DMS 273 (cell line): Measurements from ENCODE around the gene SLC7A10.
"Not testable (repeated sequence)": the region's sequence is repeated elsewhere in the genome, so short reads cannot be mapped to it uniquely, and the experiment has no call there.

Source experiments
- DNase-seq: peaks from one replicate; lab custom pipeline; 2025; ENCODE audit not compliant: unreplicated experiment; lab: John Stamatoyannopoulos, UW

Gene SLC7A10

GRCh38 chr19:33239223-33239975 is 13.7 kb upstream of the SLC7A10 start:
- DNase-seq = no peak

- no peak for DNase-seq
Observed at GRCh38 chr19:33238481-33239149, 13.0 kb upstream of the SLC7A10 start.

GRCh38 chr19:33236696-33237390 is 11.2 kb upstream of the SLC7A10 start:
- DNase-seq = no peak

GRCh38 chr19:33235996-33236350 is 10.3 kb upstream of the SLC7A10 start:
- no peak for DNase-seq

- DNase-seq = peak; percentile 89
Observed at GRCh38 chr19:33235269-33235995, 9.8 kb upstream of the SLC7A10 start.

GRCh38 chr19:33234736-33235135 is 9.1 kb upstream of the SLC7A10 start:
- DNase-seq = no peak

- no peak for DNase-seq
Observed at GRCh38 chr19:33234092-33234491, 8.4 kb upstream of the SLC7A10 start.

GRCh38 chr19:33233056-33233873 is 7.6 kb upstream of the SLC7A10 start:
- DNase-seq = no peak

GRCh38 chr19:33232656-33233055 is 7.0 kb upstream of the SLC7A10 start:
- no peak for DNase-seq

GRCh38 chr19:33231511-33231910 is 5.9 kb upstream of the SLC7A10 start:
- DNase-seq = no peak

GRCh38 chr19:33229962-33230361 is 4.3 kb upstream of the SLC7A10 start:
- DNase-seq = no peak

GRCh38 chr19:33227870-33228599 is 2.4 kb upstream of the SLC7A10 start:
- no peak for DNase-seq

GRCh38 chr19:33227242-33227650 is 1.6 kb upstream of the SLC7A10 start:
- DNase-seq = no peak

GRCh38 chr19:33226550-33227241 is 1.0 kb upstream of the SLC7A10 start:
- DNase-seq = peak; percentile 64

- no peak for DNase-seq
Observed at GRCh38 chr19:33224694-33225457, 774 bp downstream of the SLC7A10 start.

- not testable (repeated sequence) for DNase-seq
Observed at GRCh38 chr19:33222255-33222654, 3.4 kb downstream of the SLC7A10 start.

- DNase-seq = no peak
Observed at GRCh38 chr19:33221638-33222037, 4.0 kb downstream of the SLC7A10 start.

GRCh38 chr19:33220735-33221134 is 4.9 kb downstream of the SLC7A10 start:
- DNase-seq = no peak

- no peak for DNase-seq
Observed at GRCh38 chr19:33220115-33220514, 5.5 kb downstream of the SLC7A10 start.
